PC-9 (cell line): ENCODE results near the gene ARHGEF7.

Experiments used
- CTCF ChIP-seq: fragments of 200-600 bp; sonication (generic); conservative IDR thresholded peaks from 2 replicates; pipeline ENCODE4 v1.6.1; 2017; ENCODE audit warnings: mixed run types, antibody characterized with exemption, mild to moderate bottlenecking, moderate library complexity
- EZH2 ChIP-seq: fragments of 200-600 bp; sonication (generic); IDR thresholded peaks from 2 replicates; pipeline ENCODE4 v1.8.0; 2017; ENCODE audit warnings: antibody characterized with exemption, low read depth

- TF ChIP-seq EZH2: no peak
- no peak for TF ChIP-seq CTCF
These were observed 140.2 kb downstream of the ARHGEF7 start for GRCh38 chr13:111255228-111255790.
